Measurements from ENCODE around the gene CTIF. TPM values are rescaled to one million over a fixed set of nuclear protein-coding genes. Genes with fewer than 3 reads are reported as not detected.

The CTIF gene
- total and polyA plus RNA-seq, 4 donors, result 12.2 to 45.7 (median 32.6) TPM

DNA sequence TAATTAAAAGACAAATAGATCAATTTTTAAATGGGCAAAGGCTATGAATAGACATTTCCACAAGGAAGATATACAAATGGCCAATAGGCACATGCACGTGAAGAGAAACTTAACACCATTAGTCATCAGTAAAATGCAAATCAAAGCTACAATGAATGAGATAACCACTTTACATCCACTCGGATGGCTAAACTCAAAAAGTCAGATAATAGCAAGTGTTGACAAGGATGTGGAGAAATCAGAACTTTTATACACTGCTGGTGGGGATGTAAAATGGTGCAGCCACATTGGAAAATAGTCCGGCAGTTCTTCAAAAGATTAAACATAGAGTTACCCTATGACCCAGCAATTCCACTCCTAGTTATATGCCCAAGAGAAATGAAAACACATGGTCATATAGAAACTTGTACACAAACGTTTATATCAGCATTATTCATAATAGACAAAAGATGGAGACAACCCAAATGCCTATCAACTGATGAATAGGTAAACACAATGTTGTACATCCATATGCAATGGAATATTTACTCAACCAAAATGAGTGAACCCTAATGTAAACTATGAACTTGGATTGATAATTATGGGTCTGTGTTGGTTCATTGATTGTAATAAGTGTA lies 360.8 kb downstream of the CTIF start:
- WGBS, 2 donors, result 87 to 92% methylated on average over 4 of the region's 4 CpGs
- no peak overlapping the region for H3K9ac ChIP-seq (ENCODE audit: insufficient read depth in 1 of 2, low read length in 2 of 2)
- TF ChIP-seq, protein P1, sequence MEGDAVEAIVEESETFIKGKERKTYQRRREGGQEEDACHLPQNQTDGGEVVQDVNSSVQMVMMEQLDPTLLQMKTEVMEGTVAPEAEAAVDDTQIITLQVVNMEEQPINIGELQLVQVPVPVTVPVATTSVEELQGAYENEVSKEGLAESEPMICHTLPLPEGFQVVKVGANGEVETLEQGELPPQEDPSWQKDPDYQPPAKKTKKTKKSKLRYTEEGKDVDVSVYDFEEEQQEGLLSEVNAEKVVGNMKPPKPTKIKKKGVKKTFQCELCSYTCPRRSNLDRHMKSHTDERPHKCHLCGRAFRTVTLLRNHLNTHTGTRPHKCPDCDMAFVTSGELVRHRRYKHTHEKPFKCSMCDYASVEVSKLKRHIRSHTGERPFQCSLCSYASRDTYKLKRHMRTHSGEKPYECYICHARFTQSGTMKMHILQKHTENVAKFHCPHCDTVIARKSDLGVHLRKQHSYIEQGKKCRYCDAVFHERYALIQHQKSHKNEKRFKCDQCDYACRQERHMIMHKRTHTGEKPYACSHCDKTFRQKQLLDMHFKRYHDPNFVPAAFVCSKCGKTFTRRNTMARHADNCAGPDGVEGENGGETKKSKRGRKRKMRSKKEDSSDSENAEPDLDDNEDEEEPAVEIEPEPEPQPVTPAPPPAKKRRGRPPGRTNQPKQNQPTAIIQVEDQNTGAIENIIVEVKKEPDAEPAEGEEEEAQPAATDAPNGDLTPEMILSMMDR (IDR thresholded peaks at IDR 0.05; ENCODE audit: control extremely low read depth, extremely low read depth), result no peak
- H3K27ac ChIP-seq (ENCODE audit: low read depth in 1 of 2, low read length in 1 of 2), result no peak overlapping the region
- ATAC-seq (ENCODE audit: insufficient read depth, low FRiP score) (no peak), DNase-seq (no peak)
- H3K4me3 ChIP-seq, result no peak overlapping the region
- peaks cover 0 to 4% (median 0%) of the 10 kb centered on the region in 4 donors for H3K9me3 ChIP-seq (ENCODE audit: control insufficient read depth in 4 of 4, insufficient read depth in 3 of 4, low read length in 3 of 4)
- H3K36me3 ChIP-seq (ENCODE audit: control insufficient read depth in 4 of 4, insufficient read depth in 4 of 4, low read length in 4 of 4), result no peaks in the 10 kb centered on the region
- peaks cover 8 to 19% (median 16%) of the 10 kb centered on the region in 5 donors for H3K4me1 ChIP-seq (ENCODE audit: control insufficient read depth in 5 of 5, insufficient read depth in 5 of 5, low read length in 5 of 5)
- H3K27me3 ChIP-seq (ENCODE audit: control insufficient read depth in 3 of 3, insufficient read depth in 3 of 3, low read length in 2 of 3), result no peaks in the 10 kb centered on the region

DNA sequence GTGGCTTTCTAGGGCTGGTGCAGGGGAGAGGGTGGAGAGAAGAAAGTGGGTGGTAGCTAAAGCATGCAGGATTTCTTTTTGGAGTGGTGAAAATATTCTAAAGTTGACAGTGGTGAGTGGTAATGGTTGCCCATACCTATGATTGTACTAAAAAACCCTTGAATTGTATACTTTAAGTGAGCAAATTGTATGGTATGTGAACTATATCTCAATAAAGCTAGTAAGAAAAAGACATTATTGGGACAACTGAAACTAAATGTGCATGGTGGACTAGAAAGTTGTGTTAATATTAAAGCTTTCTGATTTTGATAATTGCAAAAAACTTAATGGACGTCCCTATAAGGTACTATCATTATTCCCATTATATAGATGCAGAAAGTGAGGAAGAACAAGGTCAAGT lies 361.6 kb downstream of the CTIF start:
- peaks cover 0 to 12% (median 2%) of the 10 kb centered on the region in 4 donors for H3K9me3 ChIP-seq (ENCODE audit: control insufficient read depth in 4 of 4, insufficient read depth in 3 of 4, low read length in 3 of 4)
- H3K4me1 ChIP-seq (ENCODE audit: control insufficient read depth in 5 of 5, insufficient read depth in 5 of 5, low read length in 5 of 5), result peaks cover 8 to 19% (median 16%) of the 10 kb centered on the region in 5 donors
- H3K36me3 ChIP-seq (ENCODE audit: control insufficient read depth in 4 of 4, insufficient read depth in 4 of 4, low read length in 4 of 4), result no peaks in the 10 kb centered on the region
- no peak overlapping the region for H3K4me3 ChIP-seq
- DNase-seq (no peak), ATAC-seq (ENCODE audit: insufficient read depth, low FRiP score) (no peak)
- H3K9ac ChIP-seq (ENCODE audit: insufficient read depth in 1 of 2, low read length in 2 of 2), result no peak overlapping the region
- no peaks in the 10 kb centered on the region for H3K27me3 ChIP-seq (ENCODE audit: control insufficient read depth in 3 of 3, insufficient read depth in 3 of 3, low read length in 2 of 3)
- H3K27ac ChIP-seq (ENCODE audit: low read depth in 1 of 2, low read length in 1 of 2), result no peak overlapping the region
- TF ChIP-seq, protein P1 (IDR thresholded peaks at IDR 0.05; ENCODE audit: control extremely low read depth, extremely low read depth), result no peak
- 98 to 100% methylated on average over 1 of the region's 1 CpG for WGBS, 2 donors

DNA sequence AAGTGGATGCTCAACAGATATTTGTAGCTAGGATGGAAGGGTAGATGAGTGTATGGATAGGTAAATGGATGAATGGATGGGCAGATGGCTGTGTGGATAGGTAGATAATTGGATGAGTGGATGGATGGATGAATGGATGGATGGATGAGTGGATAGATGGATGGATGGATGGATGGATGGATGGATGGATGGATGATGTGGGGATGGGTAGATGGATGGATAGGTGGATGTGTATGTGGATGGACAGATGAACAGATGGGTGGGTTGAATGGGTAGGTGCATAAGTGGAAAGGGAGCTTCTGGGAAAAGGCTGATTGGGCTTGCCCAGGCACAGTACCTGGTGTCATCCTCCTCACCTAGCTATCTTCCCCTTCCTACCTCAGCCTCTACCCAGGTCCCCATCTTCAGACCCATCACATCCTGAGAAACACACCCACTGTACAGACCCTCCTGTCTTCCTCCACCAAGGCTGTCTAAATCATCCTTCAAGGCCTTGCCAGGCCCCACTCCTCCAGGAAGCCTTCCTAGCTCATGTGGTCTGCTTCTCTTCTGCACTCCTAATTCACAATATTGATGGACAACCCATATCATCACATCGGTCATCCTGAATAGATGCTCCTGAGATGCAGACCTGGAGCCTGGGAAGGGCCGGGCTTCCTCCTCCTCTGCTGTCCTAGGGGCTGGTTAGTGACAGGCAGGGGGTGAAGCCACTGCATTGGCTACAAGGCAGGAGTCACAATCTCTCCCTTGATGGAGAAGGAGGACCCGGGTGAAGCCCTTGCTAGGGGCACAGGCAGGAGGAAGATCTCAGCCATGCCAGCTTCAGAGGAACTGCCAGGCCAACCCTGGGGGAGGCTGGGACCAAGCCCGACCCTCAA lies 362.6 kb downstream of the CTIF start:
- peak overlapping the region in 1 of 2 donors; percentile 2 for H3K9ac ChIP-seq (ENCODE audit: insufficient read depth in 1 of 2, low read length in 2 of 2)
- DNase-seq (no peak), ATAC-seq (ENCODE audit: insufficient read depth, low FRiP score) (no peak)
- H3K27ac ChIP-seq (ENCODE audit: low read depth in 1 of 2, low read length in 1 of 2), result peak overlapping the region in 1 of 2 donors; percentile 86
- no peak overlapping the region for H3K4me3 ChIP-seq
- WGBS, 2 donors, result 45 to 48% methylated on average over 4 of the region's 4 CpGs
- H3K9me3 ChIP-seq (ENCODE audit: control insufficient read depth in 4 of 4, insufficient read depth in 3 of 4, low read length in 3 of 4), result peaks cover 0 to 14% (median 2%) of the 10 kb centered on the region in 4 donors
- TF ChIP-seq, protein P1 (IDR thresholded peaks at IDR 0.05; ENCODE audit: control extremely low read depth, extremely low read depth), result no peak
- no peaks in the 10 kb centered on the region for H3K27me3 ChIP-seq (ENCODE audit: control insufficient read depth in 3 of 3, insufficient read depth in 3 of 3, low read length in 2 of 3)
- no peaks in the 10 kb centered on the region for H3K36me3 ChIP-seq (ENCODE audit: control insufficient read depth in 4 of 4, insufficient read depth in 4 of 4, low read length in 4 of 4)
- peaks cover 8 to 19% (median 16%) of the 10 kb centered on the region in 5 donors for H3K4me1 ChIP-seq (ENCODE audit: control insufficient read depth in 5 of 5, insufficient read depth in 5 of 5, low read length in 5 of 5)
